ENCODE measurements around the gene NDC1.

The NDC1 gene

DNA sequence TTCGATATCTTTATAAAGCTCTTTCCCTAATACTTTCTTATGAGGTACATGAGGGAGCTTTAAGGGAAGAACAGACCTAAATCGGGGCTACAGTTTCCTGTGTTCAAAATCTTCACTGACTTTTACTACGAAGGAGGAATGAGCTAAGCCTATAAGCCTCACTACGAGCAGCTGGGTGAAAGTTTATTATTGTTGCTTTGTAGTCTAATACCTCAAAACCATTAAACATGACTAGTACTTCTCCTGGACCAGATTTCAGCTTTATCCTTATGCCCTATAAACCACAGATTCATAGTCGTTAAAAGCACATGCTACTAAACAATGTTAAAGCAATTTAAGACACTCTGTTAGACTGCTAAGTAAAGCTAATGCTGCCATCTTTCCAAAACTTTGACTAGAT, 30.2 kb downstream of the NDC1 start:
- no peak for ATAC-seq
- TF ChIP-seq RARB (CRISPR knock-in tag; IDR thresholded peaks at IDR 0.05), result no peak
- no peak for TF ChIP-seq ZFP30 (CRISPR knock-in tag; IDR thresholded peaks at IDR 0.05)
- TF ChIP-seq, protein P1, sequence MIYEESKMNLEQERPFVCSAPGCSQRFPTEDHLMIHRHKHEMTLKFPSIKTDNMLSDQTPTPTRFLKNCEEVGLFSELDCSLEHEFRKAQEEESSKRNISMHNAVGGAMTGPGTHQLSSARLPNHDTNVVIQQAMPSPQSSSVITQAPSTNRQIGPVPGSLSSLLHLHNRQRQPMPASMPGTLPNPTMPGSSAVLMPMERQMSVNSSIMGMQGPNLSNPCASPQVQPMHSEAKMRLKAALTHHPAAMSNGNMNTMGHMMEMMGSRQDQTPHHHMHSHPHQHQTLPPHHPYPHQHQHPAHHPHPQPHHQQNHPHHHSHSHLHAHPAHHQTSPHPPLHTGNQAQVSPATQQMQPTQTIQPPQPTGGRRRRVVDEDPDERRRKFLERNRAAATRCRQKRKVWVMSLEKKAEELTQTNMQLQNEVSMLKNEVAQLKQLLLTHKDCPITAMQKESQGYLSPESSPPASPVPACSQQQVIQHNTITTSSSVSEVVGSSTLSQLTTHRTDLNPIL (CRISPR knock-in tag; IDR thresholded peaks at IDR 0.05; ENCODE audit: low read depth), result no peak
- no peak for TF ChIP-seq BACH2 (CRISPR knock-in tag; IDR thresholded peaks at IDR 0.05; ENCODE audit: borderline replicate concordance)

DNA sequence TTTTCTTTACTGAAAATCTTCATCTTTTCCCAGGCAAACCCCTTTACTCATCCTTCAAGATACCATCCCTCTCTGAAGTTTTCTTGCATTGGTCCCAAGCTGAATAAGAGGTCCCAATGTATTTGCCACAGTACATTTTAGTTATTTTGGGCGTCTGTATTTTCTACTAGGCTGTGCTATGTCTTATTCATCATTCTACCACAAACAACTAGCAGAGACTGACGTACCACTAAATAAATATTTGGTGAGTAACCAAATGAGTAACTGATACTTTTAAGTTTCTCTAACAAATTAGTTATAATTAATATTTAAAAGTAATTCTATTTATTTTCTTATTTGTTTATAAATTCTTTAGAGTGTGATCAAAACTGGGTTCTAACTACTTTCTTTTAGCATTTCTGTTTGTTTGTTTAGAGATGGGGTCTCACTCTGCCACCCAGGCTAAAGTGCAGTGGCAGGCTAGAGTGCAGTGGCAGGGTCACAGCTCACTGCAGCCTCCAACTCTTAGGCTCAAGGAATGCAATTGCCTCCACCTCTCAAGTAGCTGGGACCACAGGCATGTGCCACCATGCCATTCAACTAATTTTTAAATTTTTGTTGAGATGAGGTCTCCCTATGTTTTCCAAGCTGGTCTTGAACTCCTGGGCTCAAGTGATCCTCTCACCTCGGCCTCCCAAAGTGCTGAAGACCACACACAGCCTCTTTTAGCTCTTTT, 33.1 kb downstream of the NDC1 start:
- TF ChIP-seq ESRRG (CRISPR knock-in tag; IDR thresholded peaks at IDR 0.05) (no peak), GLIS3 (CRISPR knock-in tag; IDR thresholded peaks at IDR 0.05) (no peak), ARNTL (CRISPR knock-in tag; IDR thresholded peaks at IDR 0.05; ENCODE audit: borderline replicate concordance, low read depth) (no peak), PPARA (CRISPR knock-in tag; IDR thresholded peaks at IDR 0.05; ENCODE audit: borderline replicate concordance) (no peak), RARB (CRISPR knock-in tag; IDR thresholded peaks at IDR 0.05) (no peak), TOX (CRISPR knock-in tag; IDR thresholded peaks at IDR 0.05; ENCODE audit: borderline replicate concordance) (no peak), ZFP3 (CRISPR knock-in tag; IDR thresholded peaks at IDR 0.05) (no peak), ZNF8 (CRISPR knock-in tag; IDR thresholded peaks at IDR 0.05) (no peak), ZNF70 (CRISPR knock-in tag; IDR thresholded peaks at IDR 0.05) (no peak), ZNF565 (CRISPR knock-in tag; conservative IDR thresholded peaks at IDR 0.05; ENCODE audit: low read depth) (no peak), SNAI2 (CRISPR knock-in tag; IDR thresholded peaks at IDR 0.05) (no peak), ZC3H10 (CRISPR knock-in tag; IDR thresholded peaks at IDR 0.05) (no peak), BACH2 (CRISPR knock-in tag; IDR thresholded peaks at IDR 0.05; ENCODE audit: borderline replicate concordance) (no peak), CSDC2 (CRISPR knock-in tag; IDR thresholded peaks at IDR 0.05) (no peak), TCF4 (CRISPR knock-in tag; IDR thresholded peaks at IDR 0.05; ENCODE audit: borderline replicate concordance) (no peak)
- TF ChIP-seq, protein P2, sequence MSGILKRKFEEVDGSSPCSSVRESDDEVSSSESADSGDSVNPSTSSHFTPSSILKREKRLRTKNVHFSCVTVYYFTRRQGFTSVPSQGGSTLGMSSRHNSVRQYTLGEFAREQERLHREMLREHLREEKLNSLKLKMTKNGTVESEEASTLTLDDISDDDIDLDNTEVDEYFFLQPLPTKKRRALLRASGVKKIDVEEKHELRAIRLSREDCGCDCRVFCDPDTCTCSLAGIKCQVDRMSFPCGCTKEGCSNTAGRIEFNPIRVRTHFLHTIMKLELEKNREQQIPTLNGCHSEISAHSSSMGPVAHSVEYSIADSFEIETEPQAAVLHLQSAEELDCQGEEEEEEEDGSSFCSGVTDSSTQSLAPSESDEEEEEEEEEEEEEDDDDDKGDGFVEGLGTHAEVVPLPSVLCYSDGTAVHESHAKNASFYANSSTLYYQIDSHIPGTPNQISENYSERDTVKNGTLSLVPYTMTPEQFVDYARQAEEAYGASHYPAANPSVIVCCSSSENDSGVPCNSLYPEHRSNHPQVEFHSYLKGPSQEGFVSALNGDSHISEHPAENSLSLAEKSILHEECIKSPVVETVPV (CRISPR knock-in tag; IDR thresholded peaks at IDR 0.05), result no peak
- TF ChIP-seq, protein P3, sequence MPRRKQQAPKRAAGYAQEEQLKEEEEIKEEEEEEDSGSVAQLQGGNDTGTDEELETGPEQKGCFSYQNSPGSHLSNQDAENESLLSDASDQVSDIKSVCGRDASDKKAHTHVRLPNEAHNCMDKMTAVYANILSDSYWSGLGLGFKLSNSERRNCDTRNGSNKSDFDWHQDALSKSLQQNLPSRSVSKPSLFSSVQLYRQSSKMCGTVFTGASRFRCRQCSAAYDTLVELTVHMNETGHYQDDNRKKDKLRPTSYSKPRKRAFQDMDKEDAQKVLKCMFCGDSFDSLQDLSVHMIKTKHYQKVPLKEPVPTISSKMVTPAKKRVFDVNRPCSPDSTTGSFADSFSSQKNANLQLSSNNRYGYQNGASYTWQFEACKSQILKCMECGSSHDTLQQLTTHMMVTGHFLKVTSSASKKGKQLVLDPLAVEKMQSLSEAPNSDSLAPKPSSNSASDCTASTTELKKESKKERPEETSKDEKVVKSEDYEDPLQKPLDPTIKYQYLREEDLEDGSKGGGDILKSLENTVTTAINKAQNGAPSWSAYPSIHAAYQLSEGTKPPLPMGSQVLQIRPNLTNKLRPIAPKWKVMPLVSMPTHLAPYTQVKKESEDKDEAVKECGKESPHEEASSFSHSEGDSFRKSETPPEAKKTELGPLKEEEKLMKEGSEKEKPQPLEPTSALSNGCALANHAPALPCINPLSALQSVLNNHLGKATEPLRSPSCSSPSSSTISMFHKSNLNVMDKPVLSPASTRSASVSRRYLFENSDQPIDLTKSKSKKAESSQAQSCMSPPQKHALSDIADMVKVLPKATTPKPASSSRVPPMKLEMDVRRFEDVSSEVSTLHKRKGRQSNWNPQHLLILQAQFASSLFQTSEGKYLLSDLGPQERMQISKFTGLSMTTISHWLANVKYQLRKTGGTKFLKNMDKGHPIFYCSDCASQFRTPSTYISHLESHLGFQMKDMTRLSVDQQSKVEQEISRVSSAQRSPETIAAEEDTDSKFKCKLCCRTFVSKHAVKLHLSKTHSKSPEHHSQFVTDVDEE (CRISPR knock-in tag; IDR thresholded peaks at IDR 0.05), result no peak
- TF ChIP-seq, protein P1 (CRISPR knock-in tag; IDR thresholded peaks at IDR 0.05; ENCODE audit: low read depth), result no peak
- no peak for ATAC-seq

DNA sequence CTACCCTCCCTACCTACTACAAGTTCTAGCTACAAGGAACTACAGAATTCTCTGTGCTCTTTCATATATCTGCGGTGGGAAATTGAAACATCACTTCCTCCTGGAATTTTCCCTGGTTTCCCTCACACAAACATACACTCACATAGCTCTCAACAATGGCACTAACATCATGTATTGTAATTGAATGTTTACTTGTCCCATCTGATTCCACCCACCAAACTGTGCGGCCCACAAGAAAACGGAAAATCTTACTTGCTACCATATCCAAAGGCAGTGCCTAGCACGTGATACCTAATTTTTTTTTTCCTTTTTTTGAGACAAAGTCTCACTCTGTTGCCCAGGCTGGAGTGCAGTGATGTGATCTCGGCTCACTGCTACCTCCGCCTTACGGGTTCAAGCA, 33.9 kb downstream of the NDC1 start:
- ATAC-seq, result no peak
- TF ChIP-seq GLIS3 (CRISPR knock-in tag; IDR thresholded peaks at IDR 0.05) (no peak), OSR1 (CRISPR knock-in tag; IDR thresholded peaks at IDR 0.05) (no peak), ZNF70 (CRISPR knock-in tag; IDR thresholded peaks at IDR 0.05) (no peak), ARNTL (CRISPR knock-in tag; IDR thresholded peaks at IDR 0.05; ENCODE audit: borderline replicate concordance, low read depth) (no peak), ZFP30 (CRISPR knock-in tag; IDR thresholded peaks at IDR 0.05) (no peak), RARB (CRISPR knock-in tag; IDR thresholded peaks at IDR 0.05) (no peak), ZNF565 (CRISPR knock-in tag; conservative IDR thresholded peaks at IDR 0.05; ENCODE audit: low read depth) (no peak), BACH2 (CRISPR knock-in tag; IDR thresholded peaks at IDR 0.05; ENCODE audit: borderline replicate concordance) (no peak), TCF4 (CRISPR knock-in tag; IDR thresholded peaks at IDR 0.05; ENCODE audit: borderline replicate concordance) (no peak), SNAI2 (CRISPR knock-in tag; IDR thresholded peaks at IDR 0.05) (no peak), TOX (CRISPR knock-in tag; IDR thresholded peaks at IDR 0.05; ENCODE audit: borderline replicate concordance) (no peak)
- TF ChIP-seq, protein P3 (CRISPR knock-in tag; IDR thresholded peaks at IDR 0.05), result no peak
- TF ChIP-seq, protein P2 (CRISPR knock-in tag; IDR thresholded peaks at IDR 0.05), result no peak
- TF ChIP-seq, protein P1 (CRISPR knock-in tag; IDR thresholded peaks at IDR 0.05; ENCODE audit: low read depth), result no peak

Measured in SK-N-SH treated with all-trans-retinoic acid at 6 μM for 48 hours (cell line).